HG02642 (cell line): ENCODE measurements around the gene ZNRF1.
"Not testable (repeated sequence)": the region's sequence is repeated elsewhere in the genome, so short reads cannot be mapped to it uniquely, and the experiment has no call there.

Experiments used
- ATAC-seq: cut with Tn5 transposase; IDR thresholded peaks from one replicate; pipeline ENCODE4 v1.9.1; 2021; ENCODE audit warnings: mild to moderate bottlenecking; ENCODE audit not compliant: unreplicated experiment, poor library complexity

Gene ZNRF1

DNA sequence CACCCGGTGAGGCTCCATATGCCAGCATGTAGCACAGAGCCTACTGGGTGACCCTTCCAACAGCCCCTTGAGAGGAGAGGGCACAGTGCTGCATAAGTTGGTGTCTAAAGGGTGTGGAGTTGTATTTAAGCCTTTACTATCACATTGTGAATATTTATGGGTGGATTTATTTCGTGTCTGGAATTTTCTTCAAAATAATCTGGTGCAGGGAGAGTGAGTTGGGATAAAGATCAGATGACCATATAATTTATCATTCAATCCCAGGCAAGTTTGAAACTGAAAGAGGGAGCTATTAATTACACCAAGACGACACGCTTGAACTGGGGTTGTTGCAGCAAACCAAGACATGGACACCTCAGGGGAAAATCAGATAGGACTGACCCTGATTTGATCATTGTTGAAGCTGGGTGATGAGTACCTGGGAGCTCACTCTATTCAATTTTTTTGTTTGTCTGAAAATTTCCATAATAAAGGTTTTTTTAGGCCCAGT, 75.5 kb downstream of the ZNRF1 start:
- no peak for ATAC-seq

DNA sequence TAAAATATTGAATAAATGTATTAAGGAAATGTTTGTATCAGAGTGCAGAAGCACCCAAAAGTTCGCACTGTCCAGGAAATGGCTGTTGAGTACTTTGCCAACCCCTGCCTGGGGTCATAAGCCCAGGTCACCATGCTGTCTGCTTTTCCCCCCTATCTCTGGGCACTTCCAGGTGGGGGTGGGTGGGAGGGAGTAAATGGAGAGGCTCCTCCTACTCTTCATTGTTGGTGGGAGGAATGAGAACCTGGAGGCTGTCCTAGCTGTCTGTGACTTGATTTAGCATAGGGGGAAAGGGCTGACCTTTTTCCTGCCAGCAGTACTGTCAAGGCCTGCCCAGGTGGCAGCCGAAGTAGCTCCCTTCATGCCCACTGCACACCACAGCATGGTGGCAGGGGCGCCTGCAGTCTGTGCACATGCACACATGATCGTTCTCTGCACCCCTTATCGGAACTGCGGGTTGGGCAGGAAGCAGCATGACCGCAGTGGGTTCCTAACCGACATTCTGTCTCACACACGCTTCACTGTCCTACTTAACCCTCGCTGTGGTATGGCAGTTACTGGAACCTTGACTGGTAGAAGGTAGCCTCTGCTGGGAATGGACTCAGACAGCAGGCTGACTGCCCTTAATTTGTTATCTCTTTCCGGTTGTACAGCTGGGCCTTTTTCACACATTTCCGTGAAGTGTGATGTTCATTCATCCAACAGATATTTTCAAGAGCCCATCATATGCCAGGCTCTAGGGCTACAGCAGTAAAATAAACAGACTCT, 76.3 kb downstream of the ZNRF1 start:
- ATAC-seq, result peak; percentile 95

DNA sequence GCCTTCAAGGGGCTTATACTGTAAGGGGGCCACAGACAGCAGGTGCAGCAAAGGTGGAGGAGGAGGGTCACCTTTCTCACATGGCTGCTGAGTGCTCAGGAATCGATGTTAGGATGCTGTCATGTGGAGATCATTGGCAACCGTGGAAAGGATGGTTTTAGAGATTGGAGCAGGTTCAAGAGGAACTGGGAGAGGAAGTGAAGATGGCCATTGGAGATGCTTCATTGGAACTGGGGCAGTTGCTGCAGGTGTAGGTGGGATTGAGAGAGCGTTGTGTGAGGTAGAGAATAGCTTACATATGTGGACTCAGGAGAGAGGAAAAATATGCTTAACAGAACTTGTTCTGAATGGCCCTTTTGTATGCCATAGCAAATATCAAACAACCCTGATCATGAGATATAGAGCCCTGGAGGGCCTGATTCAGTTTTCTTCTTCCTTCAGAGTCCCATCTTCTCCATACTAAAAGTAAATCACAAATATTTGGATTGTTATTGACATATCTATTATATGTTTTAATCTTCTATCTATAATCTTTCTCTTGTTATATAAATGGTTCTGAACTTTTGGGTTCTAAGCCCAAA, 77.0 kb downstream of the ZNRF1 start:
- ATAC-seq, result peak; percentile 2

DNA sequence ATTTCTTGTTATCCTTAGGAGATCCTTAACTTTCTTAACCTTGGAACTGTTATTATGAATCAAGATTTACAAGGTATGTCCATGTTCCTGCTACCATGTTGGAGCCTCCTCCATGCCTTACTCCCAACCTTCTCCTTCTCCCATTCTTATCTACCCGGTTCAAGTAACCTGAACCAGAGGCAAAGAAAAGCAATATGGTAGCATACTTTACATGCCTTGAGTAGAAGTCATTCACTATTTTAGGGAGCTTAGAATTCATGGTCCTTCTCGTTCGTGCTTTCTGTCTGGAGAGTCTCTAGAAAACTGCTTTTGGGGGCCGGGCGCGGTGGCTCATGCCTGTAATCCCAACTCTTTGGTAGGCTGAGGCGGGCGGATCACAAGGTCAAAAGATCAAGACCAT, 80.1 kb downstream of the ZNRF1 start:
- ATAC-seq, result no peak

DNA sequence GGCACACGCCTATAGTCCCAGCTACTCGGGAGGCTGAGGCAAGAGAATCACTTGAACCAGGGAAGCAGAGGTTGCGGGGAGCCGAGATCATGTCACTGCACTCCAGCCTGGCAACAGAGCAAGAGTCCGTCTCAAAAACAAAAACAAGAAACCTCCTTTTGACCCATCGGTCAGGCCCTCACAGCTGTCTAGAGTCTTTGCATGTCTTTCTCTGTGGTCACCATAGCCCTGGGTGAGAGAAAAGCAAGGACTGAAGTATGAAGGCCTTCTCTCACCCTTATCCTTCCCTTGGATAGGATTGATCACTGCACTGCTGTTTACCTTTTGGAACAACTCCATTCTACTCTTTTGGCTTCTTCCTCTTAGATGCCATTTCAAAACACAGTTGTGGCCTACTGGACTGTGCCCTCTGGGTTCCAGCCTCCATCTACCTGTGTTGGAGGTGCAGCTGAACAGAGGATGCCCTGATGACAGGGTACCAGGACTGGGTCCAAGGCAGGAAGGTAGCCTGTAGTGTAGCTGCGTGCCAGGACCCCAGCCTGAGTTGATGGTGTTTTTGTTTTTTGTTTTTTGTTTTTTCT, 80.6 kb downstream of the ZNRF1 start:
- no peak for ATAC-seq

DNA sequence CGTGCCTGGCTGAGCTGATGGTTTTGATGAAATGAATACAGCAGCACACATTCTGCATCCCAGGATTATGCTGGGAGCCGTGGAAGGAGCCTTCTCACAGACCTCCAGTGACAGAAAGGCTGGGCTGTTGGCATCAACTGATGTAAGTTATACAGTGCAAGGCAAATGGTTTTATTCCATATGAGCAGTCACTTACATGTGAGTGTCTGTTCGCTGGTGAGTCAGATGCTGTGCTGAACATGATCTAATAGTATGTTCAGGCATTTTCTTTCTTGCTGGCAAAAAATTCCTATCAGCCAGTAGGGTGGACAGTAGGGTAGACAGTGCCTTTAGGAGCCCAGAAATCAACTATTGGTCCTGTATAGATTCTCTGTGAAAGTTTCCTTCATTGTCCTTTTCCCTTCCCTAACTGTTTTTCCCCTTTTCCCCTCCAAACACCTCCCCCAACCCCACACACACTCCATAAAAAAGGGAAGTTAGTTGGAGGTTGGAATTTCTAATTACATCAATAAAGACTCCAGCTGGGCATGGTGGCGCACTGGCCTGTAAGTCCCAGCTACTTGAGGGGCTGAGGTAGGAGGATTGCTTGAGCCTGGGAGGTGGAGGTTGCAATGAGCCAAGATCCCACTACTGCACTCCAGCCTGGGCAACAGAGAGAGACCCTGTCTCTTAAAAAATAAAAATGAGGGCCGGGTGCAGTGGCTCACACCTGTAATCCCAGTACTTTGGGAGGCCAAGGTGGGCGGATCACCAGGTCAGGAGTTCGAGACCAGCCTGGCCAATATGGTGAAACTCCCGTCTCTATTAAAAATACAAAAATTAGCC, 81.6 kb downstream of the ZNRF1 start:
- no peak for ATAC-seq

DNA sequence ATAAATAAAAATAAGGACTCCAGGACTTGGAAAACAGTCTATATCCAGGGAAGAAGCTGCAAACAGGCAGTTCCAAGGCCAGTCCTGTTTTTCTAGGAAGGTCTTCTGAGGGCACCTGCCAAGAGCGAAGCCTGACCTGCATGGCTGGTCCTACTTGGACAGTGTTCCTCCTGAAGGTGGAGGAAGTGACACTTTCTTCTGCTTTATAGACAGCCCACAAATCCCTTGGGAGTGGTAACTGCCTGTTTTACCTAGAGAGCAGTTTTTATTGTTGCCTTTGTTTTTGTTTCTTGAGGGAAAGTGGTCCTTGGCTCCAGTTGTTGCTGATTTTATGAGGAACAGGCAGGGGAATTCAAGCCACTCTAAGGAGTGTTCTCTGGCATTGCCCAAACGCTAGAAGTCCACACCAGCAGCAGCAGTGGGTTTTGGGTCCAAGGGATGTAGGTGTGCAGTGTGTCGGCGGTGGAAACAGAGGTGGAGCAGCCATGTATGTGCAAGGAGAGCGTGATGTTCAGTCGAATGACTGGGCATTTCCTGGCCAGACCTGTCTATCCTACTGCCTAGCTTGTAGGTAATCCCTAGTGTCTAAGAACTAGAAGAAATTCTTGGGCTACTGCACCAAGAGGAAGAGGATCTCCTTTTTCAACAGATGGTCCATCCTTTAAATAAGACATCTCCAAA, 82.5 kb downstream of the ZNRF1 start:
- ATAC-seq, result no peak

DNA sequence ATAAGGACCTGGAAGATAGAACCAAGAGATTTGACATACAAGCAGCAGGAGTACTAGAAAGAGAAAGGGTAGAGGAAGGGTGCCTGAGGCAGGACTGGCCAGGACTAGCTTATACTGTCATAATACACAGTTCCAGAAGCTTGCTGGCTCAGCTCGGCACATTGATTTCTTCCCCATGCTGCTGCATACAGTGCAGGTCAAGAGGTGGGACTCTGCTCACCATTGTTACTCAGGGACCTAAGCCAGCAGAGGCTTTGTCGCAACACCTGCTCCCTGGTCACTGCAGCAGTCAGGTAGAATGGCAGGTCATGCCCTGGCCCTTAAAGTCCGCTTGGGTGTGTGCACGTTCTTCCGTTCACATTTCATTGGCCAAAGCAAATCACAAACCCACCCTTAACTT, 85.0 kb downstream of the ZNRF1 start:
- no peak for ATAC-seq

DNA sequence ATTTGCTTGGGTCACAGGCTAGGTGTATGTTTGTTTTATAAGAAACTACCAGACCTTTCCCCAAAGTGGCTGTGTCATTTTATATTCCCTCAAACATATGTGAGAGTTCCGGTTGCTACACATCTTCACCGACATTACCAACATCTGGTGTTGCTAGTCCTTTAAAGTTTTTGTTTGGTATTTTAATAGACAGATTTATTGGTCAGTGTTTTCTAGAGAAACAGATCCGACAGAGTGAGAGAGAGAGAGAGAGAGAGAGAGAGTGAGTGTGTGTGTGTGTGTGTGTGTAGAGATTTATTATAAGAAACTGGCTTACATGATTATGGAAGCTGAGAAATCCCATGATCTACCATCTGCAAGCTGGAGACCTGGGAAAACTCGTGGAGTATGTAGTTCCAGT, 86.7 kb downstream of the ZNRF1 start:
- ATAC-seq, result no peak

DNA sequence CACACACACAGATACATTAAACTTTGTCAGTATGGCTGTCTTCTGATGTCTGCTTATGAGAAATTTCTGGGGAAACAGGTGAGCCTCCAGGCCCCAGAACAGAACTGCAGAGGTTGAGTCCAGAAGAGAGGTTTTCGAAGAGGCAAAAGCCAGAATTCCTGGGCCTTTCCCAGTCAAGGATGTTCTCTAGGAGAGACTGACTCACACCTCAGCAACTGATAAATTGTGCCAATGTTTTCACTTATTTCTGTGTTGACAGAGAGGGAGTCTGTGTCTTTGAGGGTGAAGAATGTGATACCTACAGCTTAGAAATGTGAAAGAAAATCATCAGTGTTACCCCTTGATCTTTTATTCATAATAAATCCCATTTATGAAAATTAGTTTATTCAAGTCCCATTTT, 87.5 kb downstream of the ZNRF1 start:
- ATAC-seq, result no peak

DNA sequence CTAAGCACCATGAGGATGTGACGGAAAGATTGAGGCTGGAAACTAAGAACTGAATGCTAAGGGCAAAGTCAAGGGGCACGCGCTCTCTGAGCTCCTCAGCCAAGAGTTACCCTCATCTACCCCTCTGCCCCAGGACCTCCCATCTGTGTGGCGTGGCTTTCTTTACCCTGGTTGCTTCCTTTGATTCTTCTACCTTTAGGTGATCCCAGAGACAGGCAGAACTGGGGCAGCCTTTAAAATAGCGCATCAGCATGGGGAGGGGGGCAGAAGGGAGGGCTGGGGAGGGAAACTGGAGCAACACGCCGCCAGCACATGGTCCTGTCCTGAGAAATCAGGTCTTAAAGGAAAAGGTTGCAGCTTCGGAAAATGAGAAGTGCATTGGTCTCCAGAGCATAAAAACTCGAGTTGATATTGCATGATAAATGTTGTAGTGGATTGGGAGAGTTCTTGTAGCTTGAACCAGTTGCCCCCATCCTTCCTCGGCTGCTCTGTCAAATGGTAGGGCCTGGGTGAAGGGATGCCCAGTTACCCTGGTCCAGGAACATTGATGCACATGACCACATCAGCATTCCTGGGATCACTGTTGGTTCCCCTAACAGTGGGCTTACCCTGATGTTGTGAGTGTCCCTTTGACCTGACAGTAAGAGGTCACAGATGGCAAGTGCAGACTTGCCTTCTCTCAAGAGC, 88.0 kb downstream of the ZNRF1 start:
- no peak for ATAC-seq

DNA sequence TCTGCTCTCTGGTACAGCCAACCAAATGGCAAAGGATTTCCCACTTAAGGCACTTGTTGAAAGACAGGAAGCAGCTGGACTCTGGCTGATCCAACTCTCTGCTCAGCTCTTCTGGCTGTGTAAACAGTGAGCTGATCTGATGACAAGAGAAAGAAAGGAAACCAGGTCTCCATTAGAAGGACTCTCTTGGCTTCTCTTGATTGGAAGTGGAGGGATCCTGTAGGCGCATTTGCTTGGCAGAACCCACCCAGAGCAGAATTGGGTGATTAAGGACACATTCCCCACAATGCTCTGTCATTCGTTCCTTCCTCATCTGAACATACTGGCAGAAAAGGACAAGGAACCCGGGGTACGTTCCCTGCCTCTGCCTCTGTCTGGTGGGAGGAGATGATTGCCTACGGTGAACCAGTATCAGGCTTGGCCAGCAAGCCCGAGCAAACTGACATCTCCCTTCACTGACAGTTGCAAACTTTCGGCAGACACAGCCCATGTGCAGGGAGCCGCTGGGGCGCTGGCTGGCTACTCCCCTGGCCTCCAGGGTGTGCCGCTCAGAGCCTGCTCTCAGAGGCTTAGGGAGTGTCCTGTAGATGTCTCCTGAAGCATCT, 88.7 kb downstream of the ZNRF1 start:
- ATAC-seq, result no peak

DNA sequence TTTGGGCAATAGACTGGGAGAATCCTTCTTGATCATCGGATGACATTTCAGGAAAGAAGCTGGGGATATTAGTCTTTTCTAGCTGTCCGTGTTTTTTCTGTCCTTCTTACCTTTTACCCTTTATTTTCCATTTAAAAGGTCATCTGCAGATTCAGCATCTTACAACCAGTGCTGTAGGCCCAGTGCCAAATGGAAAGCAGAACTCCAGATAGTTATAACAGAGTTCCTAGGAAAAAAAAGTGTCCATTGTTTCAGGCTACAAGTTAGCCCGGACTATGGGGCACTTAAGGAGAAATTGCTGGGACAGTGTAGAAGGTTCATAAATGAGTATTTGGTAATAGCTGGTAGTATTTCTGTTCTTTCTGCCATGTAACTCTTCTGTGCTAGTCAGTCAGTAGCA, 89.4 kb downstream of the ZNRF1 start:
- ATAC-seq, result no peak

DNA sequence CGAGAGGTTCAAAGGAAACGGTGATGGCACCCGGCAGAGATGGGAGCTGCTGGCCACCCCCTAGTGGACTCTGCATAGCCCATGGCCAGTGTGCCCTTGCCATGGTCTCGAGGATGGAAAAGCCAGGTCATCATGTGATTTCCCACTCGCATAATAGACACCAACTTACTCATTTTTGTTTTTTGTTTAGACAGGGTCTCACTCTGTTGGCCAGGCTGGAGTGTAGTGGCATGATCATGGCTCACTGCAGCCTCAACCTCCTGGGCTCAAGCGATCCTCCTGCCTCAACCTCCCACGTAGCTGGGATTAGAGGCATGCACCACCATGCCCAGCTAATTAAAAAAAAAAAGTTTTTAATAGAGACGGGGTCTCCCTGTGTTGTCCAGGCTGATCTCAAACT, 90.1 kb downstream of the ZNRF1 start:
- no peak for ATAC-seq

DNA sequence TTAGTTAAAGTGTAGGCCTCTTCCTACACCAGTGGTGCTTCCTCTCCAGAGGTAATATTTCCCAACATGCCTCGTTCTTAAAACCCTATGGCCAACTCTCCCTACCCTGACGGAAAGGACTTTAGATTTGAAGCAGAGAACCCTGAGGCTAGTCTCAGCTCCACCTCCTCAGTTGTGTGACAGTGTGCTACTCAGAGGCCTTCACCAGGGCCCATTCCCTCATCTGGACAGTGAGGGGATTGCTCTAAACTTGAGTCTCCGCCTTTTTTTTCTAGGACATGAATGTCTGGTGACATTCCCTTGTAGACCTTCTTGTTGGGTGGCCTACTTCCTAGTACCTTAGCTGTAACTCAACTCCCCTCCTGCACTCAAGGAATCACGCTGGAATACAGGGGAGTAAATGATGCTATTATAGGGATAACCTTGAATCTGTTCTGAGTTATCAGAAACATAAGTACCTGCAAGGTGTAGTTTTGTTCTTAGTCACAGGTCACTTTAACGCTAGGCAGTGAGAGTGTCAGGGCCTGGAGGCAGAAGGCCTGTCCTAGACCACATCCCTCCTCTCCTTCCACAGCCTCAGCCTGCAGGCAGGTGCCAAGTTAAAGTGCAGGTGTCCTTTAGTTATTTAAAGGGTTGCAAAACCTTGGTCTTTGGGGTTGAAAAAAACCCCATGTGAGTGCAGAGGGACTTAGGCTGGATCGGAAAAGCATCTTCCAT, 90.8 kb downstream of the ZNRF1 start:
- ATAC-seq, result no peak

DNA sequence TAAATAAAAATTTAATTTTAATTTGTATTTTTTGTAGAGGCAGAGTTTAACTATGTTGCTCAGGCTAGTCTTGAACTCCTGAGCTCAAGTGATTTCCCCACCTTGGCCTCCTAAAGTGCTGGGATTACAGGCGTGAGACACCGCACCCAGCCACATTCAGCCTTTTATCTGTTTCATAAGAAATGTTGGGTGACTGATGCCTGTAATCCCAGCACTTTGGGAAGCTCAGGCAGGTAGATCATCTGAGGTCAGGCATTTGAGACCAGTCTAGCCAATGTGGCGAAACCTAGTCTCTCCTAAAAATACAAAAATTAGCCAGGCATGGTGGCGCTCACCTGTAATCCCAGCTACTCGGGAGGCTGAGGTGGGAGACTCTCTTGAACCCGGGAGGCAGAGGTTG, 92.1 kb downstream of the ZNRF1 start:
- not testable (repeated sequence) for ATAC-seq

DNA sequence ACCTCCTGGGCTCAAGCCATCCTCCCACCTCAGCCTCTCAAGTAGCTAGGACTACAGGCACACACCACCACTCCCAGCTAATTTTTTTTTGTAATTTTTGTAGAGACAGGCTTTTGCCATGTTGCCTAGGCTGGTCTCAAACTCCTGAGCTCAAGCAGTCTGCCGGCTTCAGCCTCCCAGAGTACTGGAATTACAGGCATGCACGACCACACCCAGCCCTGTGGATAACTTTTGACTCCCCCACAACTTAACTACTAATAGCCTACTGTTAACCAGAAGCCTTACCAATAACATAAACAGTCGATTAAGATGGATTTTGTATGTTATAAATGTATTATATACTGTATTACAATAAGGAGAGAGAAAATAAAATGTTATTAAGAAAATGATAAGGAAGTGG, 92.8 kb downstream of the ZNRF1 start:
- ATAC-seq, result not testable (repeated sequence)

DNA sequence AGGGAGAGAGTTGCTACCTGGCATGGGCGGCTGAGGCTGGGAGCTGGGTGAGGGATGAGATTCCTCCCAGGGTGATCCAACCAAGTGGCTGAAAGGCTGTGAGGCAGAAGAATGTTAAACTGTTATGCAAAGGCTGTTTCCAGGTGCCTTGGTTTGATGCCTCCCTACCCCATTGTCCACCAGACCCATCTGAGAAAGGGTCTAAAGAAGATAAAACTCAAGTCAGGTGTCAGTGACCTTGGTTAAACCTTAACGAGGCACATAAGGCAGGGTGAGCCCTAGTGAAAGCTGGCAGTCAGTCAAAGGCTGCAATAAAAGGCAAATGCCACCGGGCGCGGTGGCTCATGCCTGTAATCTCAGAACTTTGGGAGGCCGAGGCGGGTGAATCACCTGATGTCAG, 94.0 kb downstream of the ZNRF1 start:
- no peak for ATAC-seq
